ENCODE measurements around the gene SPATC1L. TPM values are rescaled to one million over a fixed set of nuclear protein-coding genes. Genes with fewer than 3 reads are reported as not detected.

The SPATC1L gene
- polyA plus RNA-seq, 5 donors, result 7.7 to 18.6 (median 11.1) TPM

DNA sequence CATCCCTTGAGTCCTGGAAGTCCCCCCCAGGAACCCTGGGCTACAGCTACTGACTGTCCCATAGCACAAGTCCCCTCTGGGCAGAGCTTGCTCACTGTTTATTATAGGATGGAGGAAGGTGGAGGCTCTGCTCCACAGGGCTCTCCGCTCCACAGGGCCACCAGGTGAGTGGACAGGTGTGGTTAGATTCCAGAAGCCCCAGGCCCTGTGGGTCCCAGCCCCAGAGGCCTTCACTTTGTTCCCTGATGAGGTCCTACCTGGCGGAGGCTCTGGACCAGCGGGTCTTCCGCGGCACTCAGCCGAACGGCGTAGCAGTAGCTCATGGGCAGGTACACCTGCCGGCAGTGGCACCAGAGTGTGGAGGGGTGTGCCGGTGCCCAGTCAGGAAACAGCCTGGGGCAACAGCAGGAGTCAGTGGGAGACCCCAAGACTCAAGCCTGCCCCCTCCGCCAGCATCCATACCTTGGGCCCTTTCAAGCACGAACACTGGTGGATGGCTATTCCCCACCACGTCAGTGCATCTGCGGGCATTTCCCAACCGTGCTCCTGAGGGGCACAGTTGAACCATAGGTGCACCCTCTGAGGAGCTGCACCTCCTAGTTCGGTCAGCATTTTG lies 32.0 kb upstream of the SPATC1L start:
- DNase-seq, result no peak

DNA sequence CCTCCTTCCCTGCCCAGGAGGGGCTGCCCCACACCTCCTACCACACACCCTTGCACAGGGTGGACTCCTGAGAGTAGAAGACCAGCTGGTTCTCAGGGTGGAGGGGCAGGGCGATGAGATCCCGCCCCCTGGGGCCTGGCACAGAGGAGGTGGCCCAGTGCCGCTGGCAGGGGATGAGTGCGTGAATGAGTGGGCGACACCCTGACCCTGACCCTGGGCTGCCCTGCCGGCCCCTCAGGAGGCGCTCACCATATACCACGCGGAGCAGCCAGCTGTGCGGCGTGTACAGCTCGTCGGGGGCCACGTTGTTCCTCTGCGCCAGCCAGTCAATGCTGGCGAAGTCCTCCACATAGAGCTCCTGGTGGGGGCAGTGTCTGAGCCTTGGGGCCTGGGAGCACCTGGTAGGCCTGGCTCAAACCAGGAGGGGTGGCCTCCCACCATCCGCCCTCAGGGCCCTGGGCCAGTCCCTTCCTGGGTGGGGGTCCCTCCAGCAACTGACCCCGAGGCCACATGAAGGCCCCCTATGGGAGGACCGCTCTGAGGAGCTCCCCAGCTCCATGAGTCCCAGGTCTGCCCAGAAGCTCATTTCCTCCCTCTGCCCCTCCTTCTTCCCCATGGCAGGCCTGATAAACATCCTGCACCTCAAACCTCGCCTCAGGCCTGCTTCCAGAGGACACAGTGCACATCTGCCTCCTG lies 31.3 kb upstream of the SPATC1L start:
- no peak for DNase-seq

DNA sequence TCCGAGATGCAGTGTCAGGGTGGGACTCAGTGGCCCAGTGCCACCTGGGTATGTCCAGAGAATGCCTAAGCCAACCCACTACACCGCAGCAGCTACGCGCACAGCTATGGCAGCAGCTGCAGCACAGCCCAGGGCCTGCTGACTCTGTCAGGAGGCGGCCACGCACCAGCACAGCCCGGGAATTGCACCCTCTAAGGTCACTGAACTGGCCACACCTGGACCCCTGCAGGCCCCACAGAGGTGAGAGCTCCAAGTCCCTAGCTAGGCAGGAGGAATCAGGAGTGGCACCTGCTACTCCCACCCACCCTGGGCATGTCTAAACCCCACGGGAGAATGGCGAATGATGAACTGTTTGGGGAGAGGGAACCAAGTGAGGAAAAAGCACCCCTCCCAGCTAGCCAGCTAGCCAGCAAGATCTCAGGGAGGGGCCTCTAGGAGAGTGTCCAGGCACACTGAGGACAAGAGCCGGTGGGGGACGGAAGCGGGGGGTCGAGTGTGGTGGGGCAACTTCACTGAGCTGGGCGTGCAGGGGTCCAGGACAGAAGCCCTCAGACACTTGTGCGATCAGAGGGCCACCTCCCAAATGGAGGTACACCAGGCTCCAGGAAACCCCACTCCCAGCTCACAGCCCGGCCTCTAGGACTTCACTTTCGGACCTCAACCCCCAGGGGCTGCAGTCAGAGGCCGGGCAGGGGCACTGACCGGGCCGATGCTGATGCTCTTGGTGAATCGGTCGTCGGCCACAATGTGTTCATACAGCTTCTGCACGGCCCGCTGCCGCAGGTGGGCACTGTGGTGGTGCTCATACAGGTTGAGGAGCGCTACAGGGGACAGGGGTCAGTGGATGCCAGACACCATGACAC lies 30.4 kb upstream of the SPATC1L start:
- no peak for DNase-seq

DNA sequence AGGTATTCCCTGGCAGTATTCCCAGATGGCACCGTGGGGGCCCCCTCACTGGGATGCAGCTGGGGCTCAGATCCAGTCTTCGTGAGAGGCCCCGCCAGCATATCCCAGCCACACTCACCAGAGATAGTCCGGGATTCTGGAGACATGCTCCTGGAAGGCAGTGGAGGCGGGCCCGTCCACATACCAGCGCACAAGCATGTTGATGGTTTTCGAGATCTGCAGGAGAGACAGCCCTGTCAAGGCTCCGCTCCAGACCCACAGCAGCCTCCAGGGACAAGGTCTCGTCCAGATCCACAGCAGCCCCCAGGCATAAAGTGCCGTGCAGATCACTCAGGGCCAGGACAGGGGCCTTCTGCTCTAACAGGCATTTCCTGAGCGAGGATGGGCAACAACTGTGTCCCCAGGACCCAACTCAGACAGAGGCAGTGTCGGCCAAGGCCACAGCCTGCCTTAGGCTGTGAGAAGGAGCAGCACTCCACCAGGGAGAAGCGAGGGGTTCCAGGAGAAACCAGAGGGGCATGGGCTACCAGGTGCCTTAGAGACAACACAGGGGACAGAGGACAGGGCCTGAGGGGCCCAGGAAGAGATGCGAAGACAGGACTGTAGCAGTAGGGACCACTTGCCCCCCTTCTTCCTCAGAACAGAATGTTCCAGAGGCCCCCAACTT lies 29.5 kb upstream of the SPATC1L start:
- no peak for DNase-seq

DNA sequence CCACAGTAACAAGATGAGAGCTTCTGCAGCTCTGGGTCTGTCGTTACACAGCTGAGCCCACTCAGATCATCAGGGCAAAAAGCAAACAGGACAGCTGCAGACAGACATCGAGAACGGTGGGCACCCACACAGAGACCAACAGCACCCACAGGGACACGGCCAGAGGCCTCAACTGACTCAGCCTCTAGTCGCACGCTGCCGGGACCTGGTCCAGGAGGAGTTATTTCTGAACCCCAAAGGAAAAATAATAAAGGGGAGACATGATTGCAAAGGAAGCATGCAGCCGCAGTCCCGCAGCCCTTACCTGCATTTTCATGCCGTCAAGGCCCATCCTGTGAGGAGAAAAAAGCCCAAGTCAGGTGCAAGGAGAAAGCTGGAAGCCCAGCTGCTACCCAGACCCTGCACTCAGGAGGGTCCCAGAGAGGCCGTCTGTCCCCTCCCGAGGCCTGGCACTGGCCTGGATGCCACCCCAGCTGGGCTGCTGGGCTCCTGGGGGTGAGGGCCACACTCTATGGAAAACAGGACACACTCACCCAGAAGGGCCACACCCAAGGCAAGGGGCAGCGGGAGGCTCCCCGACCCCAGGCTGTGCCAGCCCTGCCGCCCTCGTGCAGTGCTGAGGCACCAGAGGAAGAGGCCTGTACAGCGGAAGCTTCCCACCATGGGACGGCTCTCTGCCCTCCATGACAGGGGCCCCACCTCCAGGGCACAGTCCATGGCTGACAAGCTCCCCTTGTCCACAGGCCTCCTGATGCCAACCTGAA lies 28.6 kb upstream of the SPATC1L start:
- no peak for DNase-seq

DNA sequence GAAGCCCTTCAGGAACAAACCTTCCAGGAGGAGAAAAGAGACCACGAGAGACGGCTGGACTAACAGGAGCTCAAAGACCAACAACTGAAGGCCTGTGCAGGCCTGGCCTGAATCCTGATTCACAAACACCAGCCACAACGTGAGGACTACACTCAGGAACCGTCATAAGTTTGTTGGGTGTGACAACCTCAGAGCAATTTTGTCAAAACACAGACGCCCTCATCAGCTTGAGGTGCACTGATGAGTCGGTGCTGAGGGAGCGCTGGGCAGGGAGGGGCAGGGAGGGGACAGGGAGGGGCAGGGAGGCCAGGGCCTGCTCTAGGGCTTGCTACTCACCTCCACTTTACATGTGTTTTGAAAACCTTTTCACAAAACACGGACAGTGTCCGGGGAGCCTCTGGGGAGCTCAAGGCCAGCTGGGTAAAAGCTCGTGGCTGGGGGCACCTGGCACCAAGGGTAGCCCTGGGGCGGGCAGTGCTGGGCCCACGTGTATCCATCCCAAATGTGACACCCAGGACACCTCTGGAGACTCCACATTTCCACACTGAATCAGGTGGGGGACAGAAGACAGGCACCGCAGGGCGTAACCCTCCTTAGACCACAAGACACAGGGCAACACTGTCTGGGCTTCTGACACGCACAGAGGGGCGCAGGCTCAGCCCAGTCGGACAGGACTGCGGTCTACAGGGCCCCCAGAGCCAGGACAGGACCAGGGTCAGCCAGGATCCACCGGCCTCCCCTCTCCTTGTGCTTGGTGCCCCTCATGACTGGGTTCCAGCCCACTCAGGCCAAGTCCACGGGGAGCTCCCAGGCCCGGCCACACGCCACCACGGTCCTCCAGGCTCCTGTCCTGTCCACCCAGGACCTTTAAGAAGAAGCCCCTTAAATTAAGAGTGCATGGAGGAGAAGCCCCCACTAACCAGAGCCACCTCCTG lies 27.8 kb upstream of the SPATC1L start:
- DNase-seq, result no peak

DNA sequence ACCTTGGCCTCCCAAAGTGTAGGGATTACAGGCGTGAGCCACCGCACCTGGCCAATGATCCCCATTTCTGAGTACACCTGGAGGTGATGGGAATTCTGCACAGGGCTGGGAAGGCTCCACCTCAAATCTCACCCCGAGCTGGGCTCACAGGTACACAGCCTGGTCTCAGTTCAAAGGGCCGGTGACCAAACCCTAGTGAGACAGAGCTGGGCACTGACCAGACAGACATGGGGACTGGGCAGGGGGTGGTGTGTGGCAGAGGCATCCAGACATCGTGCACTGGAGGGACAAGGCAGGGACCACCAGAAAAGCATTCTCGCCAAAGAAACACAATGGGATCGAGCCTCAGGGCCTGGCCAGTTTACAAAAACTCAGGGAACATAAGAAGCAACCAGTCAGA lies 27.1 kb upstream of the SPATC1L start:
- no peak for DNase-seq

DNA sequence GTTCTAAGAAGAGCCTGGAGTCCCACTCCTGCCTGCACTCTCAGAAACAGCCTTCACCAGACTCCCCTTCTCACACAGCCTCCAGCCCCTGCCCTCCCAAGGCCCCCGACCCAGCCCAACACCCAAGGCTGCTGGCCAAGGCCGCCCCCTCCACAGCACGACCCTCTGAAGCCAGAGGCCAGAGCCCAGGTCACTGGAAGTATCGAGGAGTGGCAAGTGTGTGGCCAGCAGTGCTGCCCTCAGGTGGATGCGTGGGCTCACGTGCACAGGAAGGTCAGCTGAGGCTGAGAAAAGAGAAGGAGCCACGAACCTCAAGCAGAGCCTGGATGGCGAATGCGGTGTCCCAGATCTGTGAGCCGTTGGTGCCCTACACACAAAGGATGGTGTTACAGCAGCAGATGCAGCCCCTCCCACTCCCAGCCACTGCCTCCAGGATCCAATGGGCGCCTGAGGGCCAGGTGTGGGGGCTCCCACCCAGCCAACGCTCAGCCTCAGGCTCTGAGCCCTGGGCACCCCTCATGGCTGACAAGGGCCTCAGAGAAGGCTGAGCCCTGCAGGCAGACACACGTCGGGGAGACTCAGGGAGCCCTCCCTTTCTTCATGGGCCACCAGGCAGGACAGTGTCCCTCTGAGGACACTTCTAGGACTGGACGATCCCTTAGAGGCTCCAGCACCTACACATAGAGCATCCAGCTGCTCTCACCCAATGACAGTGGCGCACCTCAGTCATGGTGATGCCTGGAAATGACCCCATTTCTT lies 26.3 kb upstream of the SPATC1L start:
- no peak for DNase-seq

DNA sequence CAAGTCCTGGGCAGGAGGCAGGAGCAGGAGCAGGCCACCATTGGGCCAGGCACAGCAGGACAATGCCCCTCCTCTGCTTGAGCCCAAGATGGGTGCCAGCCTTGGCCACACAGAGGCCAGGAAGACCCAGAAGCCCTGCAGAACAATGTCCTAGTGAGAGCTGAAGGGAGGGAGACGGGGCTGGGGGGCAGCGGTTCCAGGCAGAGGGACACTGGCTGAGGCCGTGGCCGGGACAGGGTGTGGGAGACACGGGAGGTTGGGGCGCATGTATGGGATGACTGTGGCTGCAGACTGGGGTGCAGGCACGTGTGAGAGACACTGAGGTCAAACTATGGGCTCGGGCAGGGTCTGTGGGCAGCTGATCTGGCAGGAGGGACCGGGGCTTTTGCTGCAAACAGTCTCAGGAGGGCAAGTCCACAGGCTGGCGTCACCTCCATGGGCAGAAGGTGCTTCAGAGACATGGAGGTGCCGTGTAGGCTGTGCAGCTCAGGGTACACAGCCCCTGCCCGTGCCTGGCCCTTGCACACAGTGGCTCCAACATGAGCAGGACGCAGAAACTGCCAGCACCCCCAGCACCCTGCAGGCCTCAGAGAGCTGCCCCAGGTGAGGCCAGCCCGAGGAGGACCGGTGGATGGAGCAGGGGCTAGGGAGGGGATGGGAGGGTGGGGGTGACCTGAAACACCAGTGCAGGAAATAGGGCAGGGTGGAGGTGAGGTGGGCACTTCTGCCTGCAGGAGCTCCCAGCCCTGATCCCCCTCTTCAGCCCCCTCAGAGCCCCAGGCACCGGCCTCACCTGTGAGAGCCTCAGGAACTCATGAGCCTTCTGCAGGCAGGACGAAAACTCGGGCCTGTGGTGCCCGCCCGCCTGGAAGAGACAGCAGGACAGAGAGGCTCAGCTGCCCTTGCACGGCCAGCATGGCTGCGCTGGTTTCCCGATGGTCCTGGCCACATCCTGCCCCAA lies 24.8 kb upstream of the SPATC1L start:
- no peak for DNase-seq

DNA sequence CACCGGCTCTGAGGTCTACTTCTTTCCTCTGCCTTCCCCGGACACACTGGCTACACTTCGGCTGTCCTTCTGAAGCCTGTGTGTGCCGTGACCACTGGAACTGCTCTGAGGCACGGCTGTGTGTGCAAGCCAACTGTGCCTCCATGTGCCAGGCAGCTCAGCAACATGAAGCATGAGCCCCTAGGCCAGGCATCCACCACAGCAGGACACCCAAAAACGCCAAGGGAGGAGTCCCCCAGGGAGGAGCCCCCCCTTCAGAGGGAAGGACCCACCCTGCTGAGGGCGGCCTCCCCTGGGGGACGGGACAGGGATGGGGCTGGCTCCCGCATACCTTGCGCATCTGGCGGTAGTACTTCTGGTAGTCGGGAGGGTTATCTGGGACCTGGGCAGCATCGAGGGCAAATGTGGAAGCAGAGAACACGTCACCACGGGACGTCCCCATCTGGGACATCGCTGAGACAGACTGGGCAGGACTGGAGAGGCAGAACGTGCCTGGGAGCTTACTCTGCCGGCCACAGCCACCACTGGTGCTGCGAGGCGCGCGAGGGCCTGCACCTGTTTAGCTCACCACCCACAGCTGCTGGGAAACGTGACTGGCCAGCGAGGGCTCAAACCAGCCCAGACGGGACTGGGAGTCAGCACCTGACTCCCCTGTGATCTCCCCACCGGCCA lies 23.8 kb upstream of the SPATC1L start:
- DNase-seq, result no peak

DNA sequence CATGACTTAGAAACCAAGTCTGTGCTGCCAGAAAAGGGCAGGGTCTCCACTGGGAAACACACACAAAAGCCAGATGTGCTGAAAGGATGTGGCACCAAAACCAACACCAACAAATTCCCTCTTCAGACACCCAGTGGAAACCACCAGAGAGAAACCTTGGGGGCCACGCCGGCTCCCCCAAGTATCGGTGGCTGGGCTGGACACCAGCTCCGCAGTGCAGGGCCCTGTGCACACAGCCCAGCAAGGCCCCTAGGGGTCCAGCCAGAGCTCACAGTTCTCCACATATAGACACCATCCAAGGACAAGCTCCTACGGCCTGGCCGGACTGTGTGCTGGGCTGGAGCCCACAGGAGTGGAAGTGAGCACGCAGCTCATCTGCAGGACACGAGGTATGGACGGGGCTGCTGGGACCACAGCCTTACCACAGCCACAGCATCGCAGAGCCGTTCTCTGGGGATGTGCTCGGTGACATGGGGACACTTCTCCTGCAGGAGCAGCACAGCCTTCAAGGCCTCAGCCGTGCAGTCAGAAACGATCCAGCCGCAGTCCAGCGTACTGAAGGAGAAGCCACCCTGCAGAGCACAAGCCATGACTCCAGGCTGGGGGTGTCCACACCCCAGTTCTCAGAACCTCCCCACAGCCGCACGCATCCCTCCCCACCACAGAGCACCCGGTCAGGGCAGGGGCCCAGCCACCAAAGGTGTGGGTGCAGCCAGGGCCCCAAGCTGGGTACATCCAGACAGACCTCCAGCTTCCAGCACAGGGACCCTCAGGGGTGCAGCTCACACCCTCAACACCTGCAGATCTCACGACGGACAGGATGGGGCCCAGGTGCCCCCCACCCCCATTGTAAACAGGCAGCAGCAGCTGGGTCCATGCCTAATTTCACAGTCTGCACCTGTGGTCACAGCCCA lies 23.0 kb upstream of the SPATC1L start:
- no peak for DNase-seq

DNA sequence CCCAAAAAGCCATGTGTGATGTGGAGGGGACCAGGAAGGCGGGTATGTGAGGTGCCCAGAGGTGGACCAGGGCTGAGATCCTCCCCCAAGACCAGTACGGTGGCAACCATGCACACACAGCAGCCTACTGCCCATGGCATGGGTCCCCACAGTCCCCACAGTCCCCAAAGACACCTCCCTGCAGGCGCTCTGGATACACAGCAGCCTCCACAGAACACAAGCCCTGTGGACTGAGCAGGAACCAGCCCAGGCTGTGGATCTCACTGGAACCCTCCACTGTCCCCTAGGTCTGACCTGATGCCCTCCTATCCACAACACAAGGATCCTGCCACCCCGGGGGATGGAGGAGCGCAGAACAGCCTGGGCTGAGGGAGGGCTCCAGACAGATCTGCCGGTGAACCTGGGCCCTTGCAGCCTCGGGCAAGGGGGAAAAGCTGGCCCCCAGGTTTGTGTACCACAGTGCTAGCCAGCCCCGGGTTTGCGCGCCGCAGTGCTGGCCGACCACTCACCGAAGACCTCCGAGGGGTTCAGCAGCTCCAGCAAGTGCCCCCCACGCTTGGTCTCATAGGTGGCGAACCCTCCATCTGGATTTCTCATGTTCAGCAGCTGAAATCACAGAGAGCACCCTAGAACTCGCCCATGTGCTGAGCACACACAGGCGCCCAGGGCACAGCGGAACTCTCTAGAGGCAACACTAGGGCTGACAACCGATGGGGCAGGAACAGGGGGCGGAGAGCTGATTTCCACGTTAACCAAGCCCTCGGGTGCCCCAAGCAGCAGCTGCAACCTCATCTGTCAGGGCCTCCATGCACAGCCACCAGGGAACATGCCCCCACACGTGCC lies 22.1 kb upstream of the SPATC1L start:
- DNase-seq, result no peak

DNA sequence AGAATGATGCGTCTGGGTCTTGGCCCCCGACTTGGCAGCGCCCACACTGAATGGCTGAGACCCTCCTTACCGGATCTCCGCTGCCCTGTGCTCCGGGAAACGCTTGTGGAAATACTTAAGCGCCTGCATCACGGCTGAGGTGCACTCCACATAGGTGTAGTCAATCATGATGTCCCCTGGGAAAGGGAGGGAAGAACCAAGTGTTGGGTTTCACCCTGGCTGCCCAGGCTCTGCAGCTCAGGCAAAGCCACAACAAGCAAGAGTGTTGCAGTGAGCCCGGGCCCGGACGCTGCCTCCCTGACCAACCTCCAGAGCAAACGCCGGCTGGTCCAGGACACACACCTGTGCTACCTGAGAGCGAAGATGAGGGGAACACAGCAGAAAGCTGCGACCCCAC lies 21.5 kb upstream of the SPATC1L start:
- DNase-seq, result no peak

DNA sequence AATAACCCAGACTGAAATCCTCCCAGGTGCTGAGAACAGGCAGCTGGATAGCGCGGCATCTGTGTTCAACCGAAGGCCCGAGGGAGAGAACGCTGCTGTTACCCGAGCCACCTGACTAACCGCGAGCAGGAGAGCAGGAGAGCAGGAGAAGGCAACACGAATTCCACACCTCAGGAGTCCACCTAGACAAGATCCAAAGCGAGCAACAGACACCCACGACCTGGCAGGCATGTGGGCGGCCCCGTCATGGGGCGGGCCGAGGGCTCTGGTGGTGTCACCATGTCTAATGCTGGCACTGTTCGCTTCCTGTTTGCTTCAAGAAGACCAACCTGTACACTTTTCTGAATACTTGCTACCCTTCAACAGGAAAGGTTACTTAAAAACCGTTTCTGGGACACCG lies 20.9 kb upstream of the SPATC1L start:
- no peak for DNase-seq

DNA sequence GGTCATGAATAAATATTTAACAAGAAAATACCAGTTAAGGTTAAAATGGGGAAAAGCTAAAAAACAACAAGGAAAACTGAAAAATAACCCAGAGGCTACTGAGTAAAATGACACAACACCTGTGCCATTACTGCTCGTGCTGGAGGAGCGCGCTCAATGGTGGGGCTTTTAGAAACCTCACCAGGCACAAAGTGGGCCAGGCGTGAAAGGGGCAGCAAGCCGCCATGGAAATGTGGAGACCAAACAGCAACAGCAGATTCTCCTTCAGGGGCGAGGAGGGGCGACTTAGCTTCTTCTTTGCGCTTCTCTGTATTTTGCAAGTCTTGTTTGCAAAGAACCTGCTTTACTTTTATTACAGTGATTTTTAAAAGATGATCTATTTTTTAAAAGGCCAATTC lies 18.9 kb upstream of the SPATC1L start:
- no peak for DNase-seq
